HEK293T (cell line): ENCODE measurements around the gene GINS2.

Experiments used
- BHLHE40 ChIP-seq: fragments of 450-650 bp; IDR thresholded peaks from 2 replicates; pipeline ENCODE4 v1.6.1; 2016; ENCODE audit warnings: mild to moderate bottlenecking, moderate library complexity, borderline replicate concordance
- FOXM1 ChIP-seq: fragments of 450-650 bp; IDR thresholded peaks from 2 replicates; pipeline ENCODE4 v1.6.1; 2017; ENCODE audit warnings: mild to moderate bottlenecking, borderline replicate concordance
- LEF1 ChIP-seq: fragments of 450-650 bp; IDR thresholded peaks from 2 replicates; pipeline ENCODE4 v1.6.1; 2017; ENCODE audit warnings: mild to moderate bottlenecking, borderline replicate concordance
- NFRKB ChIP-seq: fragments of 450-650 bp; IDR thresholded peaks from 2 replicates; pipeline ENCODE4 v1.6.1; 2016; ENCODE audit warnings: mild to moderate bottlenecking, moderate library complexity
- TARDBP ChIP-seq: fragments of 450-650 bp; IDR thresholded peaks from 2 replicates; pipeline ENCODE4 v1.6.1; 2016

DNA sequence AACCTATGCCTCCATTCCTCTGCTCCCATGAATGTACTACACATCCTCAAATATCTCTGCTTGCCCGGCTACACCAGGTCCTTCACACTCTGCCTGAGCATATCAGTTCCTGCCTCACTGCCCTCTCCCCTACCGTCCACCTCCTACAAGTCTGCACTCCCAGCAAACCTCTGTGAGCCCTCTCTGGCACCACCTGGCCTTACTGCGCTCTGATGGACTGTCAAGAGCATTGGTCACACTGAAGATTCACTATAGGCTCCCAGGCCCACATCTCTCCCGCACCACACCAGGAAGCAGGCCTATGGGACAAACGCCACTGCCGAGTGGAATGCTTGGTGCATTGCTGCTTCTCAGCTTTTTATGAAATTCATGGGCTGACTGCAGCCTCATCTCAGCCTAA is 8.9 kb downstream of the GINS2 start:
- TF ChIP-seq NFRKB (no peak), FOXM1 (no peak), TARDBP (no peak), LEF1 (no peak), BHLHE40 (no peak)
